ENCODE data around the gene GPRC5C. TPM values are rescaled to one million over a fixed set of nuclear protein-coding genes. Genes with fewer than 3 reads are reported as not detected.

Gene GPRC5C
- total and polyA plus RNA-seq, 9 of the 15 experiments (the other 6 are each of a cell fraction or from before 2014, with no cell fraction given) = 0.28 to 9.0 (median 4.1) TPM

GRCh38 chr17:74393346-74393942 is 38.4 kb upstream of the GPRC5C start (continued):
- TF ChIP-seq MCM3 (IDR thresholded peaks at IDR 0.05) (no peak), SETDB1 (IDR thresholded peaks at IDR 0.05; ENCODE audit: low read length) (no peak), TRIM24 (IDR thresholded peaks at IDR 0.05) (no peak), NFIX (CRISPR knock-in tag; IDR thresholded peaks at IDR 0.05; ENCODE audit: low read depth) (no peak), MCM5 (IDR thresholded peaks at IDR 0.05; ENCODE audit: low read depth) (no peak)

- Histone ChIP-seq H4K20me1 (replicated peaks; ENCODE audit: control insufficient read depth, insufficient read depth, low read length) (no peaks in the 10 kb centered on the region), H3K36me3 (ENCODE audit: control insufficient read depth, insufficient read depth, low read length) (no peaks in the 10 kb centered on the region), H3K9me3 (replicated peaks; ENCODE audit: control insufficient read depth, insufficient read depth, low read depth, low read length) (no peaks in the 10 kb centered on the region; the same call in 1 of the 2 replicates), H3K4me3 (no peak overlapping the region), H3K79me2 (ENCODE audit: control insufficient read depth, insufficient read depth, low read length) (no peaks in the 10 kb centered on the region), H3K27ac (ENCODE audit: extremely low read depth, low read depth, low read length) (no peak overlapping the region), H3K27me3 (ENCODE audit: control insufficient read depth in 2 of 2, insufficient read depth in 2 of 2, low read length in 2 of 2) (peaks cover under 1 to 2% of the 10 kb centered on the region in 2 experiments; a peak in 4 of 5 replicates), H3K9me1 (ENCODE audit: control insufficient read depth, insufficient read depth, low read length) (no peaks in the 10 kb centered on the region), H2AFZ (ENCODE audit: low read depth, low read length) (no peak overlapping the region), H3K4me2 (ENCODE audit: insufficient read depth, low read length) (no peak overlapping the region), H3K4me1 (replicated peaks in 1 of 2; ENCODE audit: control insufficient read depth in 2 of 2, insufficient read depth in 2 of 2, low read length in 2 of 2) (peaks cover 0 to 11% of the 10 kb centered on the region in 2 experiments; a peak in 3 of 5 replicates), H3K9ac (ENCODE audit: insufficient read depth in 1 of 2, low read depth in 2 of 2, low read length in 2 of 2) (no peak overlapping the region)
- intact Hi-C loops (cut with micrococcal nuclease) = no loop called here
- BruUV-seq (replicated peaks) = no TSS peak
- FAIRE-seq = no peak
- in situ Hi-C loops (cut with MboI) = no loop called here
- TF ChIP-seq HMG20A (CRISPR knock-in tag; conservative IDR thresholded peaks at IDR 0.05) = no peak
- no peak for TF ChIP-seq NFRKB (IDR thresholded peaks at IDR 0.05; ENCODE audit: low read depth)
- no peak for TF ChIP-seq XRCC5 (IDR thresholded peaks at IDR 0.05; ENCODE audit: low read depth, low read length)
- no peak for TF ChIP-seq ZNF316 (IDR thresholded peaks at IDR 0.05)
- ChIA-PET CTCF (ENCODE audit: low intra/inter-chr PET ratio) (no interaction called here), POLR2A (interaction anchor here (0.6 to 1.0 kb wide), 3 partner anchors 15 to 33 kb away, joined by 3 to 4 read pairs (median 3); no protein-coding TSS in a partner anchor)
- ATAC-seq = no peak
- no peak for DNase-seq (ENCODE audit: extremely low read depth in 1 of 4, low spot score in 3 of 4)
- 29% methylated on average over 12 of the region's 12 CpGs for WGBS (ENCODE audit: insufficient coverage, low coverage, missing lambda C conversion rate)
Measured at GRCh38 chr17:74394275-74394950, 37.5 kb upstream of the GPRC5C start.
